Activated CD4-positive, alpha-beta T cell treated with anti-CD3 and anti-CD28 coated beads for 1 hour (primary cell): ENCODE data around the gene FAF1.

Experiments
- DNase-seq: peaks from one replicate; pipeline ENCODE4 v3.0.0-alpha.2; 2020

The FAF1 gene

GRCh38 chr1:50977575-50978143, 17.6 kb upstream of the FAF1 start:
- DNase-seq: no peak

GRCh38 chr1:50976890-50977574, 17.0 kb upstream of the FAF1 start:
- DNase-seq: no peak

GRCh38 chr1:50976111-50976889, 16.2 kb upstream of the FAF1 start:
- no peak for DNase-seq

- no peak for DNase-seq
Measured at GRCh38 chr1:50975436-50975835, 15.4 kb upstream of the FAF1 start.

- DNase-seq: no peak
Measured at GRCh38 chr1:50974618-50974935, 14.5 kb upstream of the FAF1 start.

GRCh38 chr1:50973875-50974617, 14.0 kb upstream of the FAF1 start:
- DNase-seq: no peak

GRCh38 chr1:50973255-50973654, 13.2 kb upstream of the FAF1 start:
- no peak for DNase-seq

- no peak for DNase-seq
Measured at GRCh38 chr1:50972766-50973165, 12.7 kb upstream of the FAF1 start.

GRCh38 chr1:50971748-50972305, 11.8 kb upstream of the FAF1 start:
- DNase-seq: no peak

- no peak for DNase-seq
Measured at GRCh38 chr1:50970931-50971582, 11.0 kb upstream of the FAF1 start.

- DNase-seq: no peak
Measured at GRCh38 chr1:50970509-50970887, 10.4 kb upstream of the FAF1 start.

GRCh38 chr1:50969611-50970508, 9.8 kb upstream of the FAF1 start, which contains the start of gene CDKN2C:
TSS of gene CDKN2C (plus strand) at chr1:50970245. CDS start at chr1:50970369, 124 bp downstream.
- DNase-seq: peak; percentile 34

- DNase-seq: peak; percentile 12
Measured at GRCh38 chr1:50968821-50969610, 8.9 kb upstream of the FAF1 start.

GRCh38 chr1:50968158-50968820, 8.2 kb upstream of the FAF1 start:
- peak; percentile 71 for DNase-seq

GRCh38 chr1:50967416-50968157, 7.5 kb upstream of the FAF1 start:
- no peak for DNase-seq

GRCh38 chr1:50966991-50967390, 6.9 kb upstream of the FAF1 start:
- DNase-seq: no peak

GRCh38 chr1:50964863-50965262, 4.8 kb upstream of the FAF1 start:
- no peak for DNase-seq

GRCh38 chr1:50959303-50959912, 659 bp downstream of the FAF1 start:
- DNase-seq: no peak

GRCh38 chr1:50955116-50955515, 5.0 kb downstream of the FAF1 start:
- DNase-seq: no peak
